Esophagus squamous epithelium (tissue), 4 donors: ENCODE measurements around the gene PDHX.

ENCODE experiments used
- CTCF ChIP-seq, 6 experiments: fragments of 450-650 bp in 4 of 6; fragments of 200-600 bp in 2 of 6; sonication (generic) in 2 of 6; IDR thresholded peaks; one replicate each; pipeline ENCODE4 v1.5.1; 2016 to 2019; ENCODE audit warnings: antibody characterized with exemption in 6 of 6, mild to moderate bottlenecking in 4 of 6, moderate library complexity in 4 of 6
- POLR2A ChIP-seq, 4 donors: fragments of 450-650 bp; IDR thresholded peaks; one replicate each; pipeline ENCODE4 v1.6.1; 2017; ENCODE audit warnings: antibody characterized with exemption in 4 of 4, mild to moderate bottlenecking in 4 of 4, moderate library complexity in 3 of 4

- TF ChIP-seq CTCF (IDR thresholded peaks at IDR 0.05), result no peak
- TF ChIP-seq POLR2A (IDR thresholded peaks at IDR 0.05), result no peak
Measured at GRCh38 chr11:34964610-34965331, 48.4 kb downstream of the PDHX start.
